HEK293T (cell line): ENCODE data around the gene HNRNPUL2.

ENCODE experiments used
- ARNT ChIP-seq: fragments of 450-650 bp; IDR thresholded peaks from 2 replicates; pipeline ENCODE4 v1.6.1; 2017; ENCODE audit warnings: mild to moderate bottlenecking
- BHLHE40 ChIP-seq: fragments of 450-650 bp; IDR thresholded peaks from 2 replicates; pipeline ENCODE4 v1.6.1; 2016; ENCODE audit warnings: mild to moderate bottlenecking, moderate library complexity, borderline replicate concordance
- CTBP1 ChIP-seq: fragments of 450-650 bp; IDR thresholded peaks from 2 replicates; pipeline ENCODE4 v1.6.1; 2016; ENCODE audit warnings: borderline replicate concordance
- ELF4 ChIP-seq: fragments of 450-650 bp; IDR thresholded peaks from 2 replicates; pipeline ENCODE4 v1.6.1; 2017; ENCODE audit warnings: antibody characterized with exemption
- FOXA1 ChIP-seq: fragments of 450-650 bp; IDR thresholded peaks from 2 replicates; pipeline ENCODE4 v1.6.1; 2016; ENCODE audit warnings: mild to moderate bottlenecking
- FOXK2 ChIP-seq: fragments of 450-650 bp; IDR thresholded peaks from 2 replicates; pipeline ENCODE4 v1.6.1; 2016; ENCODE audit warnings: mild to moderate bottlenecking
- FOXM1 ChIP-seq: fragments of 450-650 bp; IDR thresholded peaks from 2 replicates; pipeline ENCODE4 v1.6.1; 2017; ENCODE audit warnings: mild to moderate bottlenecking, borderline replicate concordance
- HDGF ChIP-seq: fragments of 450-650 bp; IDR thresholded peaks from 2 replicates; pipeline ENCODE4 v1.6.1; 2017; ENCODE audit warnings: antibody characterized with exemption, borderline replicate concordance
- SP1 ChIP-seq: fragments of 450-650 bp; IDR thresholded peaks from 2 replicates; pipeline ENCODE4 v1.6.1; 2017
- SUZ12 ChIP-seq: fragments of 450-650 bp; IDR thresholded peaks from 2 replicates; pipeline ENCODE4 v1.6.1; 2016; ENCODE audit warnings: mild to moderate bottlenecking
- TARDBP ChIP-seq: fragments of 450-650 bp; IDR thresholded peaks from 2 replicates; pipeline ENCODE4 v1.6.1; 2016
- ZNF384 ChIP-seq: fragments of 450-650 bp; IDR thresholded peaks from 2 replicates; pipeline ENCODE4 v1.6.1; 2016
- TF ChIP-seq, protein P1 (sequence below): fragments of 450-650 bp; IDR thresholded peaks from 2 replicates; pipeline ENCODE4 v1.6.1; 2016

DNA sequence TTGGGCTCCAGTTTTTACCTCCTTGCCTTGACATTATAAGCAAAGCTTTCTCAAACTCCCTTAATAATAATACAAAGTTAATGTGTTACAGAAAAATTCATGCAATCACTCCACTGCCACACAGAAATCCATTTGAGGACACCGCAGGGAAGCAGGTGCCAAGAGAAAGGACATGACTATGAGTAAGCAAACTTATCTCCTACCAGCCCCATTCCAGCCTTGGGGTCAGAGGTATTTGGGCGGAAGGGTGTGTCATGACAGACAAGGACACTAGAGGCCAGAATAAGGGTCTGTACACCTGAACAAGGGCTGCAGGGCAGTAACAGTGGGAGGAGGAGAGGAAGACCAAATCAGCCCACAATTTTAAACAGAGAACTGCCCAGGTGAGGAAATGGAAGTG lies 13.9 kb downstream of the HNRNPUL2 start:
- no peak for TF ChIP-seq HDGF
- TF ChIP-seq FOXA1: no peak
- no peak for TF ChIP-seq SP1
- TF ChIP-seq BHLHE40: no peak
- no peak for TF ChIP-seq ARNT
- no peak for TF ChIP-seq ZNF384
- TF ChIP-seq CTBP1: no peak
- no peak for TF ChIP-seq FOXM1
- no peak for TF ChIP-seq FOXK2
- no peak for TF ChIP-seq ELF4
- TF ChIP-seq TARDBP: no peak
- TF ChIP-seq, protein P1, sequence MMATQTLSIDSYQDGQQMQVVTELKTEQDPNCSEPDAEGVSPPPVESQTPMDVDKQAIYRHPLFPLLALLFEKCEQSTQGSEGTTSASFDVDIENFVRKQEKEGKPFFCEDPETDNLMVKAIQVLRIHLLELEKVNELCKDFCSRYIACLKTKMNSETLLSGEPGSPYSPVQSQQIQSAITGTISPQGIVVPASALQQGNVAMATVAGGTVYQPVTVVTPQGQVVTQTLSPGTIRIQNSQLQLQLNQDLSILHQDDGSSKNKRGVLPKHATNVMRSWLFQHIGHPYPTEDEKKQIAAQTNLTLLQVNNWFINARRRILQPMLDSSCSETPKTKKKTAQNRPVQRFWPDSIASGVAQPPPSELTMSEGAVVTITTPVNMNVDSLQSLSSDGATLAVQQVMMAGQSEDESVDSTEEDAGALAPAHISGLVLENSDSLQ: no peak
- no peak for TF ChIP-seq SUZ12
